SK-N-SH treated with all-trans-retinoic acid at 6 μM for 48 hours (cell line): ENCODE data around the gene SLC30A10.
"Not testable (repeated sequence)": the region's sequence is repeated elsewhere in the genome, so short reads cannot be mapped to it uniquely, and the experiment has no call there.

Experiments used
- ARNTL ChIP-seq: fragments of 450-650 bp; formaldehyde crosslinking; IDR thresholded peaks from 2 replicates; pipeline ENCODE4 v1.5.0; 2020; ENCODE audit warnings: low read depth, mild to moderate bottlenecking, moderate library complexity, borderline replicate concordance
- CSRNP3 ChIP-seq: fragments of 250-450 bp; sonication (Bioruptor Pico); IDR thresholded peaks from 2 replicates; pipeline ENCODE4 v1.5.1; 2021; ENCODE audit warnings: mild to moderate bottlenecking, moderate library complexity
- ESRRG ChIP-seq: fragments of 250-450 bp; sonication (Bioruptor Pico); IDR thresholded peaks from 2 replicates; pipeline ENCODE4 v1.6.1; 2021; ENCODE audit warnings: mild to moderate bottlenecking
- PATZ1 ChIP-seq: fragments of 250-450 bp; sonication (Bioruptor Pico); IDR thresholded peaks from 2 replicates; pipeline ENCODE4 v1.8.0; 2020; ENCODE audit warnings: mild to moderate bottlenecking, moderate library complexity, borderline replicate concordance
- PPARA ChIP-seq: fragments of 250-450 bp; sonication (Bioruptor Pico); IDR thresholded peaks from 2 replicates; pipeline ENCODE4 v1.5.0; 2020; ENCODE audit warnings: mild to moderate bottlenecking, borderline replicate concordance
- RARB ChIP-seq: fragments of 250-450 bp; sonication (Bioruptor Pico); IDR thresholded peaks from 2 replicates; pipeline ENCODE4 v1.8.0; 2021; ENCODE audit warnings: mild to moderate bottlenecking, moderate library complexity
- SNAI2 ChIP-seq: fragments of 250-450 bp; sonication (Bioruptor Pico); IDR thresholded peaks from 2 replicates; pipeline ENCODE4 v1.5.0; 2020; ENCODE audit warnings: mild to moderate bottlenecking, moderate library complexity
- ZNF70 ChIP-seq: fragments of 450-650 bp; formaldehyde crosslinking; IDR thresholded peaks from 2 replicates; pipeline ENCODE4 v1.5.0; 2020; ENCODE audit warnings: mild to moderate bottlenecking, moderate library complexity

- TF ChIP-seq CSRNP3 (CRISPR knock-in tag); ARNTL; PATZ1 (CRISPR knock-in tag); ZNF70; PPARA (CRISPR knock-in tag); RARB (CRISPR knock-in tag); ESRRG; SNAI2: not testable (repeated sequence)
These were observed 59.7 kb downstream of the SLC30A10 start for GRCh38 chr1:219868615-219869014.
